ENCODE measurements around the gene GMPR.
A peak's percentile ranks its signal among the peaks of the same experiment; 100 is the strongest.

The GMPR gene

DNA sequence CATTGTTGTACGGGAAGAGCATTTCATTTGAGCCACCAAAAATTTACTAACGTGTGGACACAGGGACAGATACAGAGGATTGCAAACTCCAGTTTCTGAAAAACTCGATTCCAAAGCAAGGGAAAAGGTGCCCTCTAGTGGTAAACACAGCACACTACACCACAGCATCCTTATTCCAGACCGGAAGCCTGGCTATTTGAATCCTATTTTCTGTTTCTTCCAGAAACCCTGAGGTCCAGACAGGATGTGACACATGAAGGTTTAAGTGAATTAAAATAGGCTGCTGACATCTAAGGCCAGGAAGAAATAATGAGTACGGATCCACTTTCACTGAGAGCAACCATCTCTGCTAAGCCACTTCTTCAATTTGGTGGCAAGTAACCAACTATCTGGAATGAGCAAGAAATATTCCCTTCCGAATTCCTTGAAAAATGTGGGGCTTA lies 31.8 kb upstream of the GMPR start:
- H3K36me3 ChIP-seq: no peaks in the 10 kb centered on the region
- H3K27ac ChIP-seq: no peak overlapping the region

DNA sequence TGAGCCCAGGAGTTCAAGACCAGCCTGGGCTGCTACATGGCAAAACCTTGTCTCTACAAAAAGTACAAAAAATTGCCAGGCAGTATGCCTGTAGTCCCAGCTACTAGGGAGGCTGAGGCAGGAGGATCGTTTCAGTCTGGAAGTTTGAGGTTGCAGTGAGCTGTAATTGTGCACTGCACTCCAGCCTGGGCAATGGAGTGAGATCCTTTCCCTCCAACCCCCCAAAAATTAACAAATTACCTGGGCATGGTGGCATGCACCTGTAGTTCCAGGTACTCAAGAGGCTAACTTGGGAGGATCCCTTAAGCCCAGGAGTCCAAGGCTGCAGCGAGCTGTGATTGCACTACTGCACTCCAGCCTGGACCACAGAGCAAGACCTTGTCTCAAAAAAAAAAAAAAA lies 29.4 kb upstream of the GMPR start:
- Histone ChIP-seq H3K27me3 (peaks cover 9% of the 10 kb centered on the region), H3K27ac (no peak overlapping the region)
- TF ChIP-seq, protein P1, sequence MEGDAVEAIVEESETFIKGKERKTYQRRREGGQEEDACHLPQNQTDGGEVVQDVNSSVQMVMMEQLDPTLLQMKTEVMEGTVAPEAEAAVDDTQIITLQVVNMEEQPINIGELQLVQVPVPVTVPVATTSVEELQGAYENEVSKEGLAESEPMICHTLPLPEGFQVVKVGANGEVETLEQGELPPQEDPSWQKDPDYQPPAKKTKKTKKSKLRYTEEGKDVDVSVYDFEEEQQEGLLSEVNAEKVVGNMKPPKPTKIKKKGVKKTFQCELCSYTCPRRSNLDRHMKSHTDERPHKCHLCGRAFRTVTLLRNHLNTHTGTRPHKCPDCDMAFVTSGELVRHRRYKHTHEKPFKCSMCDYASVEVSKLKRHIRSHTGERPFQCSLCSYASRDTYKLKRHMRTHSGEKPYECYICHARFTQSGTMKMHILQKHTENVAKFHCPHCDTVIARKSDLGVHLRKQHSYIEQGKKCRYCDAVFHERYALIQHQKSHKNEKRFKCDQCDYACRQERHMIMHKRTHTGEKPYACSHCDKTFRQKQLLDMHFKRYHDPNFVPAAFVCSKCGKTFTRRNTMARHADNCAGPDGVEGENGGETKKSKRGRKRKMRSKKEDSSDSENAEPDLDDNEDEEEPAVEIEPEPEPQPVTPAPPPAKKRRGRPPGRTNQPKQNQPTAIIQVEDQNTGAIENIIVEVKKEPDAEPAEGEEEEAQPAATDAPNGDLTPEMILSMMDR (IDR thresholded peaks at IDR 0.05): no peak

More for the DNA sequence above, 31.8 kb upstream of the GMPR start:
- H3K4me1 ChIP-seq (ENCODE audit: control insufficient read depth in 1 of 2, insufficient read depth in 1 of 2, low read depth in 1 of 2, low read length in 1 of 2): no peaks in the 10 kb centered on the region
- H3K27me3 ChIP-seq: peaks cover 4% of the 10 kb centered on the region
- no peak overlapping the region for H3K4me3 ChIP-seq (ENCODE audit: low read depth in 1 of 2, low read length in 1 of 2)
- TF ChIP-seq, protein P1 (IDR thresholded peaks at IDR 0.05): peak; percentile 95
- H3K9me3 ChIP-seq: no peaks in the 10 kb centered on the region

DNA sequence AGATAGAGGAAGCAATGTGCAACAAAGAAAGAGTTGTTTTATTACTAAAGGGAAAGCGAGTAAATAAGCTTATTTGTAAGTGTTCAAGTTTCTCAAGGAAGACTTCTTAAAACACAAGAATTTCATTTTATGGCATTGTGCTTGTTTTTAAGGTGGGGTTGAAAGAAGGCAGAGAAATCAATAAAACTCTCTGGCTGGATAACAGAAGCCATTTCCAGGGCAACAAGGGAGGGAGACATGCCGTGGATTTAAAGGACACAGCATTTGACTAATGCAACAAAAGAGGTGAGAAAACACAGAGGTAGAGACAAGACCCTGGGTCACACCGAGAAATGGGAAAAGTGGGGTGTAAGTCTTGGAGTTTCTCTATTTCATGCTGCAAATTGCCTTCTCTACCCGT lies 28.8 kb upstream of the GMPR start:
- Histone ChIP-seq H3K9me3 (no peaks in the 10 kb centered on the region), H3K27me3 (peaks cover 14% of the 10 kb centered on the region), H3K36me3 (no peaks in the 10 kb centered on the region), H3K4me3 (ENCODE audit: low read depth in 1 of 2, low read length in 1 of 2) (no peak overlapping the region), H3K27ac (no peak overlapping the region), H3K4me1 (ENCODE audit: control insufficient read depth in 1 of 2, insufficient read depth in 1 of 2, low read depth in 1 of 2, low read length in 1 of 2) (no peaks in the 10 kb centered on the region)
- TF ChIP-seq, protein P1 (IDR thresholded peaks at IDR 0.05): no peak

More for the DNA sequence above, 29.4 kb upstream of the GMPR start:
- no peaks in the 10 kb centered on the region for H3K4me1 ChIP-seq (ENCODE audit: control insufficient read depth in 1 of 2, insufficient read depth in 1 of 2, low read depth in 1 of 2, low read length in 1 of 2)
- H3K9me3 ChIP-seq: no peaks in the 10 kb centered on the region
- H3K4me3 ChIP-seq (ENCODE audit: low read depth in 1 of 2, low read length in 1 of 2): no peak overlapping the region
- H3K36me3 ChIP-seq: no peaks in the 10 kb centered on the region

DNA sequence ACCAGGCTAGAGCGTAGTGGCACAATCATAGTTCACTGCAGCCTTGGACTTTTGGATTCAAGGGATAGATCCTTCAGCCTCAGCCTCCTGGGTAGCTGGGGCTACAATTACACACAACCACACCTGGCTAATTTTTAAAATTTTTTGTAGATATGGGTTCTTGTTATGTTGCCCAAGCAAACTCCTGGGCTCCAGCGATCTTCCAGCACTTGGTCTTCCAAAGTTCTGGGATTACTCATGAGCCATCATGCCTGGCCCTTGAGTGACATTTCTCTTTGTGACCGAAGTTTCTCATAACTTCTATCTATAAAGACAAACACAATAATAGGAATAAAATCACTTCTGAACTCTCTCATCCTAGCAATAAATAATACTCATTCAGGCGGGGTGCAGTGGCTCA lies 26.1 kb upstream of the GMPR start:
- no peaks in the 10 kb centered on the region for H3K4me1 ChIP-seq (ENCODE audit: control insufficient read depth in 1 of 2, insufficient read depth in 1 of 2, low read depth in 1 of 2, low read length in 1 of 2)
- no peaks in the 10 kb centered on the region for H3K36me3 ChIP-seq
- no peaks in the 10 kb centered on the region for H3K9me3 ChIP-seq
- H3K4me3 ChIP-seq (ENCODE audit: low read depth in 1 of 2, low read length in 1 of 2): no peak overlapping the region
- H3K27me3 ChIP-seq: peaks cover 42% of the 10 kb centered on the region
- TF ChIP-seq, protein P1 (IDR thresholded peaks at IDR 0.05): no peak
- H3K27ac ChIP-seq: no peak overlapping the region

DNA sequence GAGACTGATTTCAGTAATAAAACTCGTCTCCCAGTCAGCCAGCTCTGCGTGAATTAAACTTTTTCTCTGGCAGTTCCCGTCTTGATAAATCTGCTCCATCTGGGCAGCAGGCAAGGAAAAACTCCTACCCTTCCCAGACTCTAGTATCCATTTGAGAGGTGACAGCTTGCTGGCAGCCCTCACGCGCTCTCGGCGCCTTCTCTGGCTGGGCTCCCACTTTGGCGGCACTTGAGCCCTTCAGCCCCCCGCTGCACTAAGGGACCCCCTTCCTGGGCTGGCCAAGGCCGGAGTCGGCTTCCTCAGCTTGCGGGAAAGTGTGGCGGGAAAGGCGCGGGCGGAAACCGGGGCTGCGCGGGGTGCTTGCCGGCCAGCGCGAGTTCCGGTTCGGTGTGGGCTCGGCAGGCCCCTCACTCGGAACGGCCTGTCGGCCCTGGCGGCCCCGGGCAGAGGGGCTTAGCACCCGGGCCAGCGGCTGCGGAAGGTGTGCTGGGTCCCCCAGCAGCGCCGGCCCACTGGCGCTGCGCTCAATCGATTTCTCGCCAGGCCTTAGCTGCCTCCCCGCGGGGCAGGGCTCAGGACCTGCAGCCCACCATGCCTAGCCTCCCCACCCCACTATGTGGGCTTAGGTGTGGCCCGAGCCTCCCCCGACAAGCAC lies 21.8 kb upstream of the GMPR start:
- TF ChIP-seq, protein P1 (IDR thresholded peaks at IDR 0.05): no peak
- Histone ChIP-seq H3K36me3 (no peaks in the 10 kb centered on the region), H3K9me3 (no peaks in the 10 kb centered on the region), H3K27me3 (peaks cover 50% of the 10 kb centered on the region), H3K27ac (no peak overlapping the region), H3K4me3 (ENCODE audit: low read depth in 1 of 2, low read length in 1 of 2) (no peak overlapping the region), H3K4me1 (ENCODE audit: control insufficient read depth in 1 of 2, insufficient read depth in 1 of 2, low read depth in 1 of 2, low read length in 1 of 2) (no peaks in the 10 kb centered on the region)

All from neutrophil (primary cell).